HCT116 (cell line): ENCODE measurements around the gene NEURL1. TPM values are rescaled to one million over a fixed set of nuclear protein-coding genes. Genes with fewer than 3 reads are reported as not detected.
A peak's percentile ranks its signal among the peaks of the same experiment; 100 is the strongest.

ENCODE experiments used
- ATAC-seq: fragments of 200-7000 bp; cut with Tn5 transposase; 2 replicates; pipeline ENCODE4 v1.9.1; 2020; ENCODE audit warnings: mild to moderate bottlenecking, moderate library complexity
- BruUV-seq: library from RNA; stranded (reverse); fragments of 400-500 nt; replicated peaks from 2 replicates; lab custom pipeline; 2021; lab: Mats Ljungman, UMichigan
- CTCF ChIA-PET: fragments of 300-600 bp; sonication (Branson Sonifier 250); formaldehyde crosslinking; loops from one replicate; lab custom pipeline; 2021; ENCODE audit warnings: antibody characterized with exemption; lab: Charles Lee
- POLR2A ChIA-PET: fragments of 300-600, 350-600 bp; sonication (Branson Sonifier 250); formaldehyde crosslinking; loops from one replicate; lab custom pipeline; 2021; ENCODE audit warnings: antibody characterized with exemption; lab: Charles Lee
- RAD21 ChIA-PET, 2 experiments: fragments of 300-600 bp; sonication (Branson Sonifier 250); formaldehyde crosslinking; loops; one replicate each; lab custom pipeline; 2023; ENCODE audit warnings: low total read pairs in 2 of 2; ENCODE audit not compliant: uncharacterized antibody in 2 of 2, unreplicated experiment in 2 of 2, low non-redundant PET in 1 of 2; lab: Charles Lee
- DNase-seq: peaks from one replicate; pipeline ENCODE4 v3.0.0-alpha.2; 2010; ENCODE audit warnings: low read depth, low spot score
- H2AFZ ChIP-seq: fragments of 200-600 bp; shearing (Covaris generic), sonication (generic); 2 replicates; pipeline ENCODE4 v1.6.1; 2017; ENCODE audit warnings: low read depth, mixed run types, mixed read lengths, antibody characterized with exemption, low read length; ENCODE audit not compliant: poor library complexity, severe bottlenecking
- H3K27ac ChIP-seq: 2 replicates; pipeline ENCODE4 v1.5.1; 2012; ENCODE audit warnings: low read depth, low read length
- H3K27me3 ChIP-seq: fragments of 200-600 bp; sonication (generic); 2 replicates; pipeline ENCODE4 v1.6.1; 2016; ENCODE audit warnings: mixed run types, low read length, mixed read lengths; ENCODE audit not compliant: insufficient read depth
- H3K36me3 ChIP-seq, 2 experiments: fragments of 200-500 bp in 1 of 2; fragments of 200-600 bp in 1 of 2; sonication (Bioruptor generic) in 1 of 2; sonication (generic) in 1 of 2; 2 replicates each; pipeline versions ENCODE4 v1.5.1 to v1.6.1; 2014 to 2016; ENCODE audit warnings: low read length in 2 of 2, inconsistent platforms in 1 of 2, mixed read lengths in 1 of 2, mixed run types in 1 of 2; ENCODE audit not compliant: insufficient read depth in 2 of 2, control insufficient read depth in 1 of 2
- H3K4me1 ChIP-seq, 2 experiments: fragments of 200-600 bp in 1 of 2; sonication (generic) in 1 of 2; 2 replicates each; pipeline versions ENCODE4 v1.5.1 to v1.6.1; 2012 to 2017; ENCODE audit warnings: low read length in 2 of 2, inconsistent platforms in 1 of 2, mild to moderate bottlenecking in 1 of 2, mixed read lengths in 1 of 2, mixed run types in 1 of 2, moderate library complexity in 1 of 2; ENCODE audit not compliant: insufficient read depth in 2 of 2, control insufficient read depth in 1 of 2
- H3K4me2 ChIP-seq: fragments of 200-600 bp; sonication (generic); 2 replicates; pipeline ENCODE4 v1.6.1; 2017; ENCODE audit warnings: mixed run types, low read length, mixed read lengths
- H3K4me3 ChIP-seq, 2 experiments: fragments of 200-600 bp in 1 of 2; sonication (generic) in 1 of 2; replicated peaks in 1 of 2; 2 replicates each; pipeline ENCODE4 v1.5.1; 2011 to 2016; ENCODE audit warnings: low read length in 2 of 2, control low read depth in 1 of 2, low read depth in 1 of 2, mild to moderate bottlenecking in 1 of 2, mixed read lengths in 1 of 2, mixed run types in 1 of 2
- H3K79me2 ChIP-seq: fragments of 200-600 bp; sonication (generic); 2 replicates; pipeline ENCODE4 v1.6.1; 2017; ENCODE audit warnings: mild to moderate bottlenecking, mixed run types, low read length, moderate library complexity, mixed read lengths; ENCODE audit not compliant: insufficient read depth
- H3K9ac ChIP-seq: fragments of 200-600 bp; sonication (generic); 2 replicates; pipeline ENCODE4 v1.6.1; 2016; ENCODE audit warnings: low read length, mixed read lengths
- H3K9me2 ChIP-seq: fragments of 200-600 bp; sonication (generic), shearing (Covaris generic); 2 replicates; pipeline ENCODE4 v1.6.1; 2017; ENCODE audit warnings: mixed run types, mild to moderate bottlenecking, moderate library complexity; ENCODE audit not compliant: insufficient read depth
- H3K9me3 ChIP-seq, 2 experiments: fragments of 200-500 bp in 1 of 2; fragments of 200-600 bp in 1 of 2; sonication (Bioruptor generic) in 1 of 2; sonication (generic) in 1 of 2; 2 replicates each; pipeline ENCODE4 v1.6.1; 2014 to 2017; ENCODE audit warnings: low read length in 2 of 2, mixed read lengths in 2 of 2, inconsistent platforms in 1 of 2, low read depth in 1 of 2, mild to moderate bottlenecking in 1 of 2, mixed run types in 1 of 2, moderate library complexity in 1 of 2; ENCODE audit not compliant: control insufficient read depth in 1 of 2, insufficient read depth in 1 of 2
- H4K20me1 ChIP-seq: fragments of 200-600 bp; sonication (generic), shearing (Covaris generic); 2 replicates; pipeline ENCODE4 v1.6.1; 2017; ENCODE audit warnings: mixed run types, mild to moderate bottlenecking, moderate library complexity; ENCODE audit not compliant: insufficient read depth
- CBX3 ChIP-seq: IDR thresholded peaks from 2 replicates; pipeline ENCODE4 v1.6.1; 2012; ENCODE audit warnings: low read depth
- CTCF ChIP-seq, 3 experiments: fragments of 200-600 bp in 1 of 3; sonication (generic) in 1 of 3; IDR thresholded peaks in 2 of 3; conservative IDR thresholded peaks in 1 of 3; 2 replicates each; pipeline ENCODE4 v1.5.1; 2012 to 2017; ENCODE audit warnings: low read depth in 2 of 3, low read length in 2 of 3, antibody characterized with exemption in 1 of 3, borderline replicate concordance in 1 of 3, control low read depth in 1 of 3, mild to moderate bottlenecking in 1 of 3, mixed read lengths in 1 of 3, mixed run types in 1 of 3, moderate library complexity in 1 of 3; ENCODE audit not compliant: insufficient read depth in 1 of 3
- JUND ChIP-seq: IDR thresholded peaks from 2 replicates; pipeline ENCODE4 v1.6.1; 2012
- POLR2AphosphoS5 ChIP-seq: IDR thresholded peaks from 2 replicates; pipeline ENCODE4 v1.6.1; 2011; ENCODE audit warnings: mild to moderate bottlenecking, low read depth, low read length, moderate library complexity
- SP1 ChIP-seq: IDR thresholded peaks from 2 replicates; pipeline ENCODE4 v1.6.1; 2012; ENCODE audit warnings: low read depth
- SRF ChIP-seq: IDR thresholded peaks from 2 replicates; pipeline ENCODE4 v1.6.1; 2012; ENCODE audit warnings: low read depth
- TCF7L2 ChIP-seq: IDR thresholded peaks from 2 replicates; pipeline ENCODE4 v1.7.0; 2011; ENCODE audit warnings: borderline replicate concordance, inconsistent platforms; ENCODE audit not compliant: insufficient read depth, insufficient read length; ENCODE audit errors: extremely low read depth
- YY1 ChIP-seq: IDR thresholded peaks from 2 replicates; pipeline ENCODE4 v1.6.1; 2011; ENCODE audit warnings: low read length, low read depth, moderate library complexity, mild to moderate bottlenecking; ENCODE audit not compliant: insufficient replicate concordance; ENCODE audit errors: extremely low read depth
- ZFX ChIP-seq: fragments of 450-650 bp; IDR thresholded peaks from 2 replicates; pipeline ENCODE4 v1.6.1; 2017
- ZNF274 ChIP-seq: fragments of 200-500 bp; sonication (Bioruptor generic); IDR thresholded peaks from 2 replicates; pipeline ENCODE4 v1.6.1; 2014; ENCODE audit warnings: mild to moderate bottlenecking, low read depth, low read length, inconsistent platforms
- intact Hi-C: fragments of 100-400 bp; cut with micrococcal nuclease; formaldehyde crosslinking; loops from 2 replicates; pipeline ENCODE4 v1.10.0; 2022
- total RNA-seq: library from RNA; stranded (reverse); gene quantifications from one replicate; pipeline ENCODE4 v1.2.1, GENCODE V29; 2021; ENCODE audit not compliant: unreplicated experiment
- TF ChIP-seq, protein P1 (sequence below): IDR thresholded peaks from 2 replicates; pipeline ENCODE4 v1.6.1; 2011; ENCODE audit warnings: mild to moderate bottlenecking, low read length, moderate library complexity; ENCODE audit not compliant: insufficient replicate concordance; ENCODE audit errors: extremely low read depth

Gene NEURL1
- total RNA-seq, 1 experiment from 2014 or later, result 1.4 TPM

- CTCF ChIA-PET, result no interaction called here
Measured at GRCh38 chr10:103449208-103450144, 44.0 kb upstream of the NEURL1 start.

More at GRCh38 chr10:103449208-103450144, 44.0 kb upstream of the NEURL1 start:
- no peaks in the 10 kb centered on the region for H4K20me1 ChIP-seq
- ATAC-seq (no peak), DNase-seq (no peak)
- peak overlapping the region; percentile 99 for H3K4me2 ChIP-seq
- no peaks in the 10 kb centered on the region for H3K9me2 ChIP-seq
- H3K36me3 ChIP-seq, result peaks cover 40 to 45% of the 10 kb centered on the region in 2 experiments
- peaks cover 11 to 55% of the 10 kb centered on the region in 2 experiments; a peak in 3 of 4 replicates for H3K4me1 ChIP-seq
- H3K27me3 ChIP-seq, result no peaks in the 10 kb centered on the region
- POLR2A ChIA-PET, result no interaction called here
- peak overlapping the region; percentile 83 for H3K27ac ChIP-seq
- no TSS peak for BruUV-seq
- RAD21 ChIA-PET, result interaction anchor here in 1 of 2 experiments (0.7 to 1.2 kb wide), 2 partner anchors 16 to 36 kb away, joined by 3 read pairs; no protein-coding TSS in a partner anchor
- no peak overlapping the region for H2AFZ ChIP-seq
- H3K9me3 ChIP-seq, result no peaks in the 10 kb centered on the region
- TF ChIP-seq CBX3 (no peak), ZNF274 (no peak), ZFX (no peak), CTCF (IDR thresholded peaks at IDR 0.05 in 2 of 3, conservative IDR thresholded peaks at IDR 0.05 in 1 of 3; ENCODE audit: borderline replicate concordance in 1 of 3, insufficient read depth in 1 of 3, low read depth in 2 of 3, low read length in 2 of 3) (no peak), YY1 (no peak), SRF (no peak), JUND (no peak), POLR2AphosphoS5 (no peak; the same call in 1 of the 2 replicates), TCF7L2 (no peak), SP1 (no peak)
- TF ChIP-seq, protein P1, sequence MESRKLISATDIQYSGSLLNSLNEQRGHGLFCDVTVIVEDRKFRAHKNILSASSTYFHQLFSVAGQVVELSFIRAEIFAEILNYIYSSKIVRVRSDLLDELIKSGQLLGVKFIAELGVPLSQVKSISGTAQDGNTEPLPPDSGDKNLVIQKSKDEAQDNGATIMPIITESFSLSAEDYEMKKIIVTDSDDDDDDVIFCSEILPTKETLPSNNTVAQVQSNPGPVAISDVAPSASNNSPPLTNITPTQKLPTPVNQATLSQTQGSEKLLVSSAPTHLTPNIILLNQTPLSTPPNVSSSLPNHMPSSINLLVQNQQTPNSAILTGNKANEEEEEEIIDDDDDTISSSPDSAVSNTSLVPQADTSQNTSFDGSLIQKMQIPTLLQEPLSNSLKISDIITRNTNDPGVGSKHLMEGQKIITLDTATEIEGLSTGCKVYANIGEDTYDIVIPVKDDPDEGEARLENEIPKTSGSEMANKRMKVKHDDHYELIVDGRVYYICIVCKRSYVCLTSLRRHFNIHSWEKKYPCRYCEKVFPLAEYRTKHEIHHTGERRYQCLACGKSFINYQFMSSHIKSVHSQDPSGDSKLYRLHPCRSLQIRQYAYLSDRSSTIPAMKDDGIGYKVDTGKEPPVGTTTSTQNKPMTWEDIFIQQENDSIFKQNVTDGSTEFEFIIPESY, result no peak
- intact Hi-C loops, result loop anchor here (2.0 kb wide), 1 partner anchor 33 kb away; no protein-coding TSS in a partner anchor
- no peak overlapping the region for H3K9ac ChIP-seq
- no peak overlapping the region for H3K4me3 ChIP-seq
- H3K79me2 ChIP-seq, result peaks cover 9% of the 10 kb centered on the region; the same call in 1 of the 2 replicates
